Calu3 (cell line): ENCODE data around the gene CILP2. TPM values are rescaled to one million over a fixed set of nuclear protein-coding genes. Genes with fewer than 3 reads are reported as not detected.

ENCODE experiments used
- BruUV-seq: library from RNA; stranded (reverse); fragments of 400-500 nt; replicated peaks from 2 replicates; lab custom pipeline; 2021; lab: Mats Ljungman, UMichigan
- CTCF ChIA-PET: fragments of 300-600 bp; sonication (Branson Sonifier 250); formaldehyde crosslinking; loops from one replicate; lab custom pipeline; 2022; ENCODE audit warnings: antibody characterized with exemption; lab: Charles Lee
- DNase-seq: peaks from one replicate; pipeline ENCODE4 v3.0.0; 2022
- H3K27ac Mint-ChIP-seq: one replicate; pipeline ENCODE4 v1.8.0; 2022; ENCODE audit warnings: mixed read lengths; ENCODE audit not compliant: unreplicated experiment
- H3K27me3 Mint-ChIP-seq: one replicate; pipeline ENCODE4 v1.8.0; 2022; ENCODE audit warnings: mixed read lengths; ENCODE audit not compliant: unreplicated experiment
- H3K36me3 Mint-ChIP-seq: one replicate; pipeline ENCODE4 v1.8.0; 2022; ENCODE audit warnings: mild to moderate bottlenecking, moderate library complexity, mixed read lengths; ENCODE audit not compliant: insufficient read depth, unreplicated experiment
- H3K4me1 Mint-ChIP-seq: one replicate; pipeline ENCODE4 v1.8.0; 2022; ENCODE audit warnings: mild to moderate bottlenecking, low read depth, mixed read lengths; ENCODE audit not compliant: unreplicated experiment
- H3K4me3 Mint-ChIP-seq: one replicate; pipeline ENCODE4 v1.8.0; 2022; ENCODE audit warnings: mild to moderate bottlenecking, low read depth, moderate library complexity, mixed read lengths; ENCODE audit not compliant: unreplicated experiment
- H3K9me3 Mint-ChIP-seq: one replicate; pipeline ENCODE4 v1.8.0; 2022; ENCODE audit warnings: low read depth, mixed read lengths; ENCODE audit not compliant: unreplicated experiment
- intact Hi-C: fragments of 100-400 bp; cut with micrococcal nuclease; formaldehyde crosslinking; loops from one replicate; pipeline ENCODE4 v1.10.0; 2022; ENCODE audit not compliant: unreplicated experiment
- total RNA-seq: library from RNA; stranded (reverse); gene quantifications from 2 replicates; pipeline ENCODE4 v1.2.3, GENCODE V29; 2022
- TF ChIP-seq, protein P1 (sequence below): fragments of 200-600 bp; IDR thresholded peaks from one replicate; pipeline ENCODE4 v1.8.0; 2022; ENCODE audit warnings: antibody characterized with exemption; ENCODE audit not compliant: unreplicated experiment

CILP2 gene
- total RNA-seq, 1 experiment from 2014 or later: 1.3 TPM

DNA sequence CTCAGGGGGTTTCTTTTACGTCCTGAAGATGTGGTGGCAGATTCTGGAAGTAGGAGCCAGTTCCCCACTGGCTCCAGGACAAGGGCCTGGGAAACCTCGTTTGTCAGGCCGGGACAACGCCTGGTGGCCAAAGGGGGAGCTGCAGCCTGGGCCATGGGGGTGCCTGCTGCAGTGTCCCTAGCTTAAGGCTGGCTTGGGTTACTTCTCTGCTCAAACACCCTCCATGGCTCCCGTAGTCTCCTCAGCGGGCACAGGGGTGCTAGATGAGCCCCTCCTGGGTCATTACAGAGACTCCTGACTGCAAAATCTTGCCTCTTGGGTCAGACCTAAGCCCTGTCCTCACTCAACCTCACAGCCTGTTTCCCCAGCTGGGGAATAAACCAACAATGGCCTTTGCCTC is 14.7 kb downstream of the CILP2 start:
- H3K4me3 Mint-ChIP-seq: no peak overlapping the region
- no peaks in the 10 kb centered on the region for H3K9me3 Mint-ChIP-seq
- no peak overlapping the region for H3K27ac Mint-ChIP-seq
- H3K4me1 Mint-ChIP-seq: no peaks in the 10 kb centered on the region
- TF ChIP-seq, protein P1, sequence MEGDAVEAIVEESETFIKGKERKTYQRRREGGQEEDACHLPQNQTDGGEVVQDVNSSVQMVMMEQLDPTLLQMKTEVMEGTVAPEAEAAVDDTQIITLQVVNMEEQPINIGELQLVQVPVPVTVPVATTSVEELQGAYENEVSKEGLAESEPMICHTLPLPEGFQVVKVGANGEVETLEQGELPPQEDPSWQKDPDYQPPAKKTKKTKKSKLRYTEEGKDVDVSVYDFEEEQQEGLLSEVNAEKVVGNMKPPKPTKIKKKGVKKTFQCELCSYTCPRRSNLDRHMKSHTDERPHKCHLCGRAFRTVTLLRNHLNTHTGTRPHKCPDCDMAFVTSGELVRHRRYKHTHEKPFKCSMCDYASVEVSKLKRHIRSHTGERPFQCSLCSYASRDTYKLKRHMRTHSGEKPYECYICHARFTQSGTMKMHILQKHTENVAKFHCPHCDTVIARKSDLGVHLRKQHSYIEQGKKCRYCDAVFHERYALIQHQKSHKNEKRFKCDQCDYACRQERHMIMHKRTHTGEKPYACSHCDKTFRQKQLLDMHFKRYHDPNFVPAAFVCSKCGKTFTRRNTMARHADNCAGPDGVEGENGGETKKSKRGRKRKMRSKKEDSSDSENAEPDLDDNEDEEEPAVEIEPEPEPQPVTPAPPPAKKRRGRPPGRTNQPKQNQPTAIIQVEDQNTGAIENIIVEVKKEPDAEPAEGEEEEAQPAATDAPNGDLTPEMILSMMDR: peak; percentile 70
- no TSS peak for BruUV-seq
- peaks cover 14% of the 10 kb centered on the region for H3K27me3 Mint-ChIP-seq
- CTCF ChIA-PET: interaction anchor here (0.6 to 1.3 kb wide), 4 partner anchors 8 to 114 kb away, joined by 3 to 5 read pairs (median 4); no protein-coding TSS in a partner anchor
- peak; percentile 64 for DNase-seq
- intact Hi-C loops: loop anchor here (10.0 kb wide), 1 partner anchor 52 kb away; no protein-coding TSS in a partner anchor
- H3K36me3 Mint-ChIP-seq: peaks cover 4% of the 10 kb centered on the region

DNA sequence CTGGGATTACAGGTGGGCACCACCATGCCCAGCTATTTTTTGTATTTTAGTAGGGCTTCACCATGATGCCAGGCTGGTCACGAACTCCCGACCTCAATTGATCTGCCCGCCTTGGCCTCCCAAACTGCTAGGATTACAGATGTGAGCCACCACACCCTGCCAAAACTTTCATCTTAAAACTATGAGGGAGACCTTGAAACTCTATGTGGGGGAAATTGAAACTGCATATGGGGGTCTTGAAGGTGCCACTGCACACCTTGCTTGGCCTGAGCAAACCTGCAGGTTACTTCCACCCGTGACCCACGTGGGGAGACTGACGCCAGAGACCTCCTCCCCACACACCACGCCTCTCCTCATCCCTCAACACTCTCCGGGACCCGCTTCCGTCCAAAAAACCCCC is 15.6 kb downstream of the CILP2 start:
- intact Hi-C loops: loop anchor here (10.0 kb wide), 1 partner anchor 51 kb away; no protein-coding TSS in a partner anchor
- Mint-ChIP-seq H3K27ac (no peak overlapping the region), H3K9me3 (no peaks in the 10 kb centered on the region), H3K4me1 (no peaks in the 10 kb centered on the region), H3K27me3 (peaks cover 10% of the 10 kb centered on the region), H3K36me3 (peaks cover 4% of the 10 kb centered on the region), H3K4me3 (no peak overlapping the region)
- CTCF ChIA-PET: interaction anchor here (1.3 to 1.6 kb wide), 2 partner anchors 21 to 75 kb away, joined by 5 read pairs; no protein-coding TSS in a partner anchor
- TF ChIP-seq, protein P1: no peak
- no TSS peak for BruUV-seq
- no peak for DNase-seq

DNA sequence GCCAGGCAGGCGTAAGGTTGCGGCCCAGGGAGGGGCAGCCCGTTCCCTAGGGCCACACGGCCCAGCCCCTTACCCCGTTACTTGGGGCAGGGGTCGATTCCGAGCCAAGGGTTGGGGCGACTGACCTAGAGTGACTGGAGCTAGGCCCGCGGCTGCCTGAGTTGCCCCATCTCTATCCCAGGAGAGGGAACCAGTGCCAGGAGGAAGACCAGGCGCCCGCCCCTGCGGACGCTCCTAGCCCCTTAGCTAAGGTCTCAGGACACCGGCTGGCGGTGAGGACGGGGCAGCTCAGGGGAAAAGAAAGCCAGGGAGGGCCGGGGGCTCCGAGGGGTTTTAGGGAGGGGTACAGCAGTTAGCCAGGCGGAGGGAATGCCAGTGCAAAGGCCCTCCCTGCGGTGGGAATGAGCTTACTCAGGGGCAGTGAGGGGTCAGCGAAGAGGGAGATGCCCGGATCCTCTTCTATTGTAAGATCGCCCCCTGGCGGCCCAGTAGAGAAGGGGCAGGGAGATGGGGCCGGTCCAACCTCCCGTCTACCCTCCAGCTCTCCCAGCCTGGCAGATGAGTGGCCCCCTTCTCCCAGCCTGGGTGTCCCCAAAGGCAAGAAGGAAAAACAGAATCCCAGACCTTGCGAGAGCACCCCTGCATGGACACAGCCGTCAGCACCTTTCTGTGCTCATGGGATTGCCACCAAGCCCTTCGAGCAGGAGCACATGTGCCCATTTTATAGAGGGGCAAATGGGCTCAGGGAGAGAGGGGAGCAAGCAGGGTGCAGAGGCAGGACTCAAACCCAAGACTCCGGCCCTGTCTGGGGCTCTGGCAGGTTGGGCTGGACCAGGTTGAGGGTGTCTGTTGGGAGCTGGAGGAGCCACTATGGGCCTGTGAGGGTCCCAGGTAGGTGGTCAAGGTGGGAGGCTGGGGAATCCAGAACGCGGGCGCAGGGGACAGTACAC is 16.3 kb downstream of the CILP2 start:
- peak; percentile 48 for DNase-seq
- CTCF ChIA-PET: interaction anchor here (0.8 to 1.6 kb wide), 2 partner anchors 14 to 22 kb away, joined by 3 to 5 read pairs; no protein-coding TSS in a partner anchor
- Mint-ChIP-seq H3K9me3 (no peaks in the 10 kb centered on the region), H3K27me3 (peaks cover 4% of the 10 kb centered on the region), H3K27ac (no peak overlapping the region), H3K4me3 (no peak overlapping the region), H3K36me3 (peaks cover 4% of the 10 kb centered on the region), H3K4me1 (no peaks in the 10 kb centered on the region)
- intact Hi-C loops: loop anchor here (10.0 kb wide), 1 partner anchor 50 kb away; no protein-coding TSS in a partner anchor
- no TSS peak for BruUV-seq
- TF ChIP-seq, protein P1: no peak

DNA sequence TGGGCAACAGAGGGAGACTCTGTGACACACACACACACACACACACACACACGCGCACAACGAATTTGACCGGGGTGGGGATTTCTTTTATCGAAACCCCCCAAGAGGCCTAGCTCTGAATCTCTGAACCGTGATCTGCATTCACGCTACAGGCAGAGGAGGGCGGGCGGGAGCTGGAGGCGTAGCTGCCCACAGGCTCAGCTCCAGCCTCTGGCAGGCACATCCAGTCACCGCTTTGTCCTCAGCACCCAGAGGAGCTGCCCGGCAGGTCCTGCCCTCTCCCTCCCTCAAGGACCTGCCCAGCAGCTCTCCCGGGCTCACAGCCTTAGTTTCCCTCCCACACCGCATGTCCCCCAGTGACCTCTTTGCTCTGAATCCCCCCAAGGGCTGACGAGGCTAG is 20.0 kb downstream of the CILP2 start:
- no peak for DNase-seq
- BruUV-seq: no TSS peak
- TF ChIP-seq, protein P1: no peak
- H3K27ac Mint-ChIP-seq: no peak overlapping the region
- H3K4me3 Mint-ChIP-seq: no peak overlapping the region
- H3K27me3 Mint-ChIP-seq: no peaks in the 10 kb centered on the region
- H3K36me3 Mint-ChIP-seq: no peaks in the 10 kb centered on the region
- no peaks in the 10 kb centered on the region for H3K4me1 Mint-ChIP-seq
- CTCF ChIA-PET: no interaction called here
- no peaks in the 10 kb centered on the region for H3K9me3 Mint-ChIP-seq
- intact Hi-C loops: loop anchor here (10.0 kb wide), 1 partner anchor 47 kb away; no protein-coding TSS in a partner anchor
